Osteocyte (in vitro differentiated cells): Measurements from ENCODE around the gene SRGAP2B. TPM values are rescaled to one million over a fixed set of nuclear protein-coding genes. Genes with fewer than 3 reads are reported as not detected.
"Not testable (repeated sequence)": the region's sequence is repeated elsewhere in the genome, so short reads cannot be mapped to it uniquely, and the experiment has no call there.

Experiments
- DNase-seq: peaks from one replicate; pipeline ENCODE4 v3.0.0; 2021; ENCODE audit warnings: mixed read lengths; ENCODE audit not compliant: unreplicated experiment; ENCODE audit errors: extremely low spot score
- H3K27ac Mint-ChIP-seq: one replicate; pipeline ENCODE4 v1.8.0; 2021; ENCODE audit warnings: mild to moderate bottlenecking, mixed read lengths; ENCODE audit not compliant: unreplicated experiment
- H3K27me3 Mint-ChIP-seq: one replicate; pipeline ENCODE4 v1.8.0; 2021; ENCODE audit warnings: mixed read lengths; ENCODE audit not compliant: unreplicated experiment
- H3K36me3 Mint-ChIP-seq: one replicate; pipeline ENCODE4 v1.8.0; 2021; ENCODE audit warnings: mixed read lengths; ENCODE audit not compliant: unreplicated experiment
- H3K4me1 Mint-ChIP-seq: one replicate; pipeline ENCODE4 v1.8.0; 2021; ENCODE audit warnings: mixed read lengths; ENCODE audit not compliant: unreplicated experiment
- H3K4me3 Mint-ChIP-seq: one replicate; pipeline ENCODE4 v1.8.0; 2021; ENCODE audit warnings: mild to moderate bottlenecking, moderate library complexity, mixed read lengths; ENCODE audit not compliant: unreplicated experiment
- H3K9me3 Mint-ChIP-seq: one replicate; pipeline ENCODE4 v1.8.0; 2021; ENCODE audit warnings: mixed read lengths; ENCODE audit not compliant: unreplicated experiment
- total RNA-seq: library from RNA; stranded (reverse); gene quantifications from 2 replicates; pipeline ENCODE4 v1.2.1, GENCODE V29; 2021

SRGAP2B gene
- total RNA-seq, 1 donor from 2014 or later: 44.7 TPM

- DNase-seq, H3K4me1 Mint-ChIP-seq, H3K27me3 Mint-ChIP-seq, H3K9me3 Mint-ChIP-seq, H3K27ac Mint-ChIP-seq, H3K4me3 Mint-ChIP-seq, H3K36me3 Mint-ChIP-seq: not testable (repeated sequence)
Observed at GRCh38 chr1:145078787-145079370, 16.2 kb downstream of the SRGAP2B start.

GRCh38 chr1:145077872-145078786 is 17.0 kb downstream of the SRGAP2B start:
- H3K9me3 Mint-ChIP-seq, H3K27me3 Mint-ChIP-seq, H3K4me3 Mint-ChIP-seq: not testable (repeated sequence)

GRCh38 chr1:145076877-145077276 is 18.3 kb downstream of the SRGAP2B start:
- DNase-seq, H3K36me3 Mint-ChIP-seq, H3K27me3 Mint-ChIP-seq, H3K4me1 Mint-ChIP-seq, H3K9me3 Mint-ChIP-seq, H3K27ac Mint-ChIP-seq, H3K4me3 Mint-ChIP-seq: not testable (repeated sequence)

More at GRCh38 chr1:145077872-145078786, 17.0 kb downstream of the SRGAP2B start:
- H3K4me1 Mint-ChIP-seq, DNase-seq, H3K36me3 Mint-ChIP-seq, H3K27ac Mint-ChIP-seq: not testable (repeated sequence)

- H3K36me3 Mint-ChIP-seq, H3K4me3 Mint-ChIP-seq, DNase-seq, H3K4me1 Mint-ChIP-seq, H3K9me3 Mint-ChIP-seq, H3K27me3 Mint-ChIP-seq, H3K27ac Mint-ChIP-seq: not testable (repeated sequence)
Observed at GRCh38 chr1:145074021-145074559, 21.0 kb downstream of the SRGAP2B start.

GRCh38 chr1:145071569-145071968 is 23.6 kb downstream of the SRGAP2B start:
- not testable (repeated sequence) for H3K9me3 Mint-ChIP-seq, H3K4me1 Mint-ChIP-seq, H3K36me3 Mint-ChIP-seq, H3K4me3 Mint-ChIP-seq, H3K27me3 Mint-ChIP-seq, H3K27ac Mint-ChIP-seq, DNase-seq

- DNase-seq, H3K4me1 Mint-ChIP-seq, H3K4me3 Mint-ChIP-seq, H3K9me3 Mint-ChIP-seq, H3K27ac Mint-ChIP-seq, H3K36me3 Mint-ChIP-seq, H3K27me3 Mint-ChIP-seq: not testable (repeated sequence)
Observed at GRCh38 chr1:145066486-145066885, 28.6 kb downstream of the SRGAP2B start.

GRCh38 chr1:145065194-145065826 is 29.8 kb downstream of the SRGAP2B start:
- H3K9me3 Mint-ChIP-seq, H3K36me3 Mint-ChIP-seq: not testable (repeated sequence)

GRCh38 chr1:145063941-145064648 is 31.0 kb downstream of the SRGAP2B start:
- not testable (repeated sequence) for H3K4me1 Mint-ChIP-seq, DNase-seq, H3K36me3 Mint-ChIP-seq, H3K9me3 Mint-ChIP-seq, H3K4me3 Mint-ChIP-seq, H3K27me3 Mint-ChIP-seq, H3K27ac Mint-ChIP-seq

More at GRCh38 chr1:145065194-145065826, 29.8 kb downstream of the SRGAP2B start:
- not testable (repeated sequence) for H3K4me3 Mint-ChIP-seq, H3K27me3 Mint-ChIP-seq, H3K27ac Mint-ChIP-seq, H3K4me1 Mint-ChIP-seq, DNase-seq

- H3K9me3 Mint-ChIP-seq, H3K4me3 Mint-ChIP-seq, DNase-seq, H3K36me3 Mint-ChIP-seq, H3K27ac Mint-ChIP-seq, H3K27me3 Mint-ChIP-seq, H3K4me1 Mint-ChIP-seq: not testable (repeated sequence)
Observed at GRCh38 chr1:145063285-145063684, 31.8 kb downstream of the SRGAP2B start.

- H3K9me3 Mint-ChIP-seq, DNase-seq: not testable (repeated sequence)
Observed at GRCh38 chr1:145058184-145058583, 36.9 kb downstream of the SRGAP2B start.

GRCh38 chr1:145055217-145055760 is 39.8 kb downstream of the SRGAP2B start:
- not testable (repeated sequence) for H3K36me3 Mint-ChIP-seq, H3K4me1 Mint-ChIP-seq, H3K27ac Mint-ChIP-seq, H3K4me3 Mint-ChIP-seq, DNase-seq, H3K27me3 Mint-ChIP-seq, H3K9me3 Mint-ChIP-seq

More at GRCh38 chr1:145058184-145058583, 36.9 kb downstream of the SRGAP2B start:
- not testable (repeated sequence) for H3K4me3 Mint-ChIP-seq, H3K27me3 Mint-ChIP-seq, H3K36me3 Mint-ChIP-seq, H3K4me1 Mint-ChIP-seq, H3K27ac Mint-ChIP-seq
